Left ventricle myocardium inferior (tissue), 1 donor: ENCODE measurements around the gene SLC6A9. TPM values are rescaled to one million over a fixed set of nuclear protein-coding genes. Genes with fewer than 3 reads are reported as not detected.

Source experiments
- DNase-seq: peaks from one replicate; pipeline ENCODE4 v3.0.0-alpha.2; 2020
- H3K27ac ChIP-seq: fragments of 200-600 bp; replicated peaks from 2 replicates; pipeline ENCODE4 v1.8.0; 2021
- H3K27me3 ChIP-seq: fragments of 200-600 bp; 2 replicates; pipeline ENCODE4 v1.8.0; 2021; ENCODE audit warnings: low read depth
- H3K36me3 ChIP-seq: fragments of 200-600 bp; 2 replicates; pipeline ENCODE4 v1.8.0; 2021
- H3K4me1 ChIP-seq: fragments of 200-600 bp; 2 replicates; pipeline ENCODE4 v1.8.0; 2021
- H3K4me3 ChIP-seq: fragments of 200-600 bp; 2 replicates; pipeline ENCODE4 v1.8.0; 2021; ENCODE audit warnings: mild to moderate bottlenecking, moderate library complexity
- H3K9me3 ChIP-seq: fragments of 200-600 bp; replicated peaks from 2 replicates; pipeline ENCODE4 v1.8.0; 2021
- CTCF ChIP-seq: fragments of 200-600 bp; IDR thresholded peaks from 2 replicates; pipeline ENCODE4 v1.8.0; 2021; ENCODE audit warnings: antibody characterized with exemption, mild to moderate bottlenecking, borderline replicate concordance
- intact Hi-C: fragments of 100-400 bp; cut with micrococcal nuclease; formaldehyde crosslinking; loops from one replicate; pipeline ENCODE4 v1.11.0; 2022
- total RNA-seq: library from RNA; stranded (reverse); fragmentation: NEBNext Ultra II Directional; extraction: Animal tissue kit (Norgen Biotek cat#: 25700); gene quantifications from one replicate; pipeline ENCODE4 v1.2.1, GENCODE V29; 2021
- donor health status: DM: no; HTN: yes; CAD: no; lungs with severe emphysema.

The SLC6A9 gene
- total RNA-seq, 1 donor from 2014 or later = 1.2 TPM

DNA sequence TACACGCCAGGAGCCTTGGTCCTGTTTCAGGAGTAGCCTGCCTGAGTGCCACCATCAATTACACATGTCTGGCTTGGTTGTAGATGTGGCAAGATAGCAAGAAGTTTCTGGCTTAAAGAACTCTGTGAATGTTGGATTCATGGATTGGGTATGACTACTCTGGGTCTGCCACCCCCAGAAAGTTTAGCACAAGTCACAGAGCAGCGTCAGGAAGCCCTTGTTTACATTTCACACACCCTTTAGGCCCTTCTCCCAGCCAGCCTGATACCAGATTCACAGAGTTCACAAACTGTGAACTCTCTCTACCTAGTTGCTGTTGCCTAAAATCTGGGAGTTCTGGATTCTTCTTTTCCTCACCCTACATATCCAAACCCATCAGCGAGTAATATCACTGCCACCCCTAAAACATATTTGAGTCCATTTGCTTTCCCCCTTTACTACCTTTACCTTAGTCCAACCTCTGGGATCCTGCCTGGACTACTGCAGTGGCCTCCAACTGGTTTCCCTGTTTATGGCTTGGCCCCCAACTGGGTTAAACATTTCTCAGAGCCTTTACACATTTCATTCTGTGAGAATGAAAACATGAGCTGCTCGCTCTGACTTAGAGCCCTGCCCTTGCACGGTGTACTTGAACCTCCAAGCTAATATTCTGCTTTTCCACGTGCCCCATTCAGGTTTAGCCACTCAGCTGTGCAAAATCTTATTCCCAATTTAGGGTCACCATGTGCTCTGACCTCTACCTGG is 43.9 kb downstream of the SLC6A9 start:
- DNase-seq = no peak
- Histone ChIP-seq H3K4me3 (no peak overlapping the region), H3K4me1 (peaks cover 20% of the 10 kb centered on the region), H3K27ac (no peak overlapping the region), H3K9me3 (no peaks in the 10 kb centered on the region), H3K27me3 (no peaks in the 10 kb centered on the region), H3K36me3 (no peaks in the 10 kb centered on the region)
- intact Hi-C loops = no loop called here
- no peak for TF ChIP-seq CTCF

DNA sequence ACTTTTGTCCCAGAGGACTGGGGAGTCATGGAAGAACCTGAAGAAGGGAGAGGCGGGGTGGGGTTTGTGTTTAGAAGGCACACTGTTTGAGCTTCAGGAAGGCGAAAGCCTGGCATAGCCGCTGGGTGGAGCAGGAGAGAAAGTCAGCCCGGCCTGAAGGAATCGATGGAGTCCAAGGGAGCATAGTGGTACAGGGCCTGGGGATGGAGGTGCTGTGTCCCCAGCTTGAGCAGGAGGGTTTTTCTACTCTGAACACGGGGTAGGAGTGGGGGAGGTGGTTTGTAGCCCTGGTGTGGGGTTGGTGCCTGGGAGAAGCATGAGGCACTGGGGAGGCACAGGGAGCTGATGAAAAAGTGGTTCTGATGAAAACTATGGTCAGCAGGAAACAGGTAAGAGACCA is 44.5 kb downstream of the SLC6A9 start:
- intact Hi-C loops = no loop called here
- no peak for TF ChIP-seq CTCF
- Histone ChIP-seq H3K4me1 (peaks cover 14% of the 10 kb centered on the region), H3K36me3 (peaks cover 4% of the 10 kb centered on the region), H3K27ac (no peak overlapping the region), H3K9me3 (no peaks in the 10 kb centered on the region), H3K27me3 (no peaks in the 10 kb centered on the region), H3K4me3 (no peak overlapping the region)
- no peak for DNase-seq

- Histone ChIP-seq H3K4me3 (no peak overlapping the region), H3K27me3 (no peaks in the 10 kb centered on the region), H3K9me3 (no peaks in the 10 kb centered on the region), H3K4me1 (peaks cover 8% of the 10 kb centered on the region), H3K27ac (no peak overlapping the region), H3K36me3 (peaks cover 4% of the 10 kb centered on the region)
- no peak for DNase-seq
- TF ChIP-seq CTCF = no peak
- intact Hi-C loops = no loop called here
Observed at GRCh38 chr1:43985984-43986595, 45.2 kb downstream of the SLC6A9 start.

GRCh38 chr1:43984855-43985254 is 46.4 kb downstream of the SLC6A9 start:
- no peak overlapping the region for H3K27ac ChIP-seq
- DNase-seq = no peak
- H3K4me1 ChIP-seq = peaks cover 7% of the 10 kb centered on the region
- no peak for TF ChIP-seq CTCF
- peaks cover 4% of the 10 kb centered on the region for H3K36me3 ChIP-seq
- intact Hi-C loops = no loop called here
- no peaks in the 10 kb centered on the region for H3K9me3 ChIP-seq
- H3K4me3 ChIP-seq = no peak overlapping the region
- no peaks in the 10 kb centered on the region for H3K27me3 ChIP-seq

- Histone ChIP-seq H3K9me3 (no peaks in the 10 kb centered on the region), H3K27me3 (no peaks in the 10 kb centered on the region), H3K4me3 (no peak overlapping the region), H3K27ac (no peak overlapping the region), H3K36me3 (peaks cover 4% of the 10 kb centered on the region), H3K4me1 (peaks cover 18% of the 10 kb centered on the region)
- no peak for DNase-seq
- TF ChIP-seq CTCF = no peak
- intact Hi-C loops = no loop called here
Observed at GRCh38 chr1:43983253-43983899, 47.9 kb downstream of the SLC6A9 start.
